Mammary epithelial cell (primary cell): Measurements from ENCODE around the gene NUDT4.
"Not testable (repeated sequence)": the region's sequence is repeated elsewhere in the genome, so short reads cannot be mapped to it uniquely, and the experiment has no call there.

ENCODE experiments used
- CTCF ChIP-seq, 2 donors: IDR thresholded peaks in 1 of 2; conservative IDR thresholded peaks in 1 of 2; 2 replicates each; pipeline ENCODE4 v1.5.1; 2011 to 2012; ENCODE audit warnings: inconsistent platforms in 2 of 2, low read length in 2 of 2, mild to moderate bottlenecking in 2 of 2, control low read depth in 1 of 2, low read depth in 1 of 2; ENCODE audit not compliant: insufficient read depth in 1 of 2; ENCODE audit errors: extremely low read depth in 1 of 2
- EZH2 ChIP-seq: IDR thresholded peaks from 2 replicates; pipeline ENCODE4 v1.6.1; 2012; ENCODE audit warnings: low read length, inconsistent platforms, borderline replicate concordance

- not testable (repeated sequence) for TF ChIP-seq CTCF (conservative IDR thresholded peaks at IDR 0.05 in 1 of 2, IDR thresholded peaks at IDR 0.05 in 1 of 2; ENCODE audit: extremely low read depth in 1 of 2, insufficient read depth in 1 of 2, low read depth in 1 of 2, low read length in 2 of 2); EZH2
Measured at GRCh38 chr12:93381976-93382437, 4.3 kb downstream of the NUDT4 start.
